HepG2 (cell line): ENCODE results near the gene TBC1D12. TPM values are rescaled to one million over a fixed set of nuclear protein-coding genes. Genes with fewer than 3 reads are reported as not detected.

Experiments
- CERS6 ChIP-seq: sonication (generic); formaldehyde crosslinking; IDR thresholded peaks from 2 replicates; pipeline ENCODE4 v1.5.0; 2020; ENCODE audit warnings: missing genetic modification reagents
- DDIT3 ChIP-seq: sonication (generic); formaldehyde crosslinking; IDR thresholded peaks from 2 replicates; pipeline ENCODE4 v1.4.0; 2020; ENCODE audit warnings: mild to moderate bottlenecking, missing genetic modification reagents
- FOXP1 ChIP-seq, 2 experiments: fragments of 450-650 bp in 1 of 2; IDR thresholded peaks; 2 replicates each; pipeline ENCODE4 v1.6.1; 2017 to 2018; ENCODE audit warnings: antibody characterized with exemption in 1 of 2
- GABPA ChIP-seq, 2 experiments: IDR thresholded peaks; 2 replicates each; pipeline ENCODE4 v1.6.1; 2011 to 2016; ENCODE audit warnings: low read depth in 2 of 2, low read length in 1 of 2, missing biosample characterization in 1 of 2, missing genetic modification characterization in 1 of 2
- GATAD1 ChIP-seq: IDR thresholded peaks from 2 replicates; pipeline ENCODE4 v1.6.1; 2016; ENCODE audit warnings: missing genetic modification reagents, missing compliant biosample characterization
- HDAC1 ChIP-seq: sonication (generic); formaldehyde crosslinking; IDR thresholded peaks from 2 replicates; pipeline ENCODE4 v1.5.1; 2020; ENCODE audit warnings: mild to moderate bottlenecking, missing genetic modification reagents
- HOXA9 ChIP-seq: sonication (generic); formaldehyde crosslinking; IDR thresholded peaks from 2 replicates; pipeline ENCODE4 v1.8.1; 2022; ENCODE audit warnings: missing genetic modification reagents, mild to moderate bottlenecking, moderate library complexity, borderline replicate concordance
- KDM1A ChIP-seq: IDR thresholded peaks from 2 replicates; pipeline ENCODE4 v1.6.1; 2016; ENCODE audit warnings: missing compliant biosample characterization
- MAX ChIP-seq: IDR thresholded peaks from 2 replicates; pipeline ENCODE4 v1.6.1; 2012; ENCODE audit warnings: inconsistent platforms
- NFIB ChIP-seq: sonication (generic); formaldehyde crosslinking; IDR thresholded peaks from 2 replicates; pipeline ENCODE4 v1.9.0; 2021; ENCODE audit warnings: missing genetic modification reagents, mild to moderate bottlenecking, borderline replicate concordance
- NONO ChIP-seq, 2 experiments: fragments of 450-650 bp in 1 of 2; sonication (generic) in 1 of 2; formaldehyde crosslinking in 1 of 2; IDR thresholded peaks in 1 of 2; conservative IDR thresholded peaks in 1 of 2; 2 replicates each; pipeline versions ENCODE4 v1.6.1 to v1.8.0; 2017 to 2022; ENCODE audit warnings: mild to moderate bottlenecking in 1 of 2, missing genetic modification reagents in 1 of 2, moderate library complexity in 1 of 2
- PLSCR1 ChIP-seq: sonication (generic); formaldehyde crosslinking; IDR thresholded peaks from 2 replicates; pipeline ENCODE4 v1.5.0; 2020; ENCODE audit warnings: missing genetic modification reagents, mild to moderate bottlenecking, borderline replicate concordance
- SMAD1 ChIP-seq: sonication (generic); formaldehyde crosslinking; IDR thresholded peaks from 2 replicates; pipeline ENCODE4 v1.4.0; 2020; ENCODE audit warnings: missing genetic modification reagents, low read depth, mild to moderate bottlenecking, borderline replicate concordance
- TP53 ChIP-seq: sonication (generic); formaldehyde crosslinking; conservative IDR thresholded peaks from 2 replicates; pipeline ENCODE4 v1.4.0; 2020; ENCODE audit warnings: missing genetic modification reagents
- U2AF2 ChIP-seq: fragments of 200-400 bp; formaldehyde crosslinking; IDR thresholded peaks from 2 replicates; pipeline ENCODE4 v1.6.1; 2017; ENCODE audit warnings: low read depth, mild to moderate bottlenecking, low read length
- ZNF337 ChIP-seq: sonication (generic); formaldehyde crosslinking; IDR thresholded peaks from 2 replicates; pipeline ENCODE4 v1.5.1; 2020; ENCODE audit warnings: missing genetic modification reagents, low read depth, mild to moderate bottlenecking, borderline replicate concordance
- ZNF740 ChIP-seq: sonication (generic); formaldehyde crosslinking; IDR thresholded peaks from 2 replicates; pipeline ENCODE4 v1.4.0; 2020; ENCODE audit warnings: missing genetic modification reagents
- ZNF780A ChIP-seq: sonication (generic); formaldehyde crosslinking; IDR thresholded peaks from 2 replicates; pipeline ENCODE4 v1.8.0; 2022; ENCODE audit warnings: mild to moderate bottlenecking, missing genetic modification reagents, moderate library complexity
- polyA plus RNA-seq, 8 experiments: library from polyadenylated mRNA; depleted of rRNA in 3 of 8; stranded (reverse) in 7 of 8; unstranded in 1 of 8; fragments of >200 nt; fragmentation: Illumina TruSeq in 4 of 8; extraction: Trizol in 4 of 8; gene quantifications; 2 replicates each; pipeline versions ENCODE4 v1.2.1 to v1.2.3, GENCODE V29; 2011 to 2016; ENCODE audit warnings: low read depth in 4 of 8, missing spikeins in 1 of 8, mixed read lengths in 1 of 8; ENCODE audit not compliant: insufficient read depth in 1 of 8
- total RNA-seq, 5 experiments: library from RNA; depleted of rRNA; stranded (reverse); fragments of >200 nt; fragmentation: Illumina TruSeq; extraction: Trizol; gene quantifications; 2 replicates each; pipeline ENCODE4 v1.2.3, GENCODE V29; 2016; ENCODE audit warnings: low read depth in 1 of 5
- TF ChIP-seq, protein P1 (sequence below): sonication (generic); formaldehyde crosslinking; IDR thresholded peaks from 2 replicates; pipeline ENCODE4 v1.4.0; 2020; ENCODE audit warnings: missing genetic modification reagents
- TF ChIP-seq, protein P2 (sequence below): sonication (generic); formaldehyde crosslinking; IDR thresholded peaks from 2 replicates; pipeline ENCODE4 v1.4.0; 2020; ENCODE audit warnings: missing genetic modification reagents, borderline replicate concordance

The TBC1D12 gene
- total and polyA plus RNA-seq, 2 of the 13 experiments (the other 11 are each of a cell fraction or from before 2014, with no cell fraction given): 5.7 to 6.2 TPM

DNA sequence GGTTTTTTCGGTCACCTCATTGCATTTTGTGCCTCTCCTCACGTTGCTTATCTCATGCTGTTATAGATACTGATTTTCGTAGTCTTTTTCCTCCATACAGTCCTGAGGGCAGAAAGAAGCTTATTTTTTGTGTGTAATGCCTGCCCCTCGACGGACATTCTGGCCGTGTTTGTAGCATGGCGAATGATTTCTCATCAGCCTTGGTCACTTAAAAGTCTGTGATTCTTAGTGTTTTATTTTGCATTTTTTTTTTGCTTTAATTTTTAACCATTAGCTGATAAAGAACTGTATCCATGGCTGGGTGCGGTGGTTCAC is 39.1 kb upstream of the TBC1D12 start (continued):
- TF ChIP-seq HOXA9 (CRISPR knock-in tag) (0 out of 2 replicates have a peak, but pooled peaks have one; percentile 1), GABPA (IDR thresholded peaks at IDR 0.05; ENCODE audit: low read depth, low read length) (no peak), GABPA (CRISPR knock-in tag; IDR thresholded peaks at IDR 0.05; ENCODE audit: low read depth) (no peak), U2AF2 (no peak), GATAD1 (no peak), DDIT3 (no peak), MAX (no peak), NONO (IDR thresholded peaks at IDR 0.05) (no peak), NONO (CRISPR knock-in tag; conservative IDR thresholded peaks at IDR 0.05) (no peak), SMAD1 (CRISPR knock-in tag) (no peak), CERS6 (CRISPR knock-in tag) (no peak), ZNF337 (CRISPR knock-in tag) (no peak), PLSCR1 (CRISPR knock-in tag) (no peak), KDM1A (CRISPR knock-in tag) (no peak), NFIB (CRISPR knock-in tag) (no peak), HDAC1 (CRISPR knock-in tag) (no peak), ZNF780A (peak; percentile 9; the same call in 1 of the 2 replicates), TP53 (CRISPR knock-in tag) (no peak), FOXP1 (IDR thresholded peaks at IDR 0.05) (no peak), FOXP1 (CRISPR knock-in tag; IDR thresholded peaks at IDR 0.05) (no peak), ZNF740 (CRISPR knock-in tag) (no peak)
- TF ChIP-seq, protein P1, sequence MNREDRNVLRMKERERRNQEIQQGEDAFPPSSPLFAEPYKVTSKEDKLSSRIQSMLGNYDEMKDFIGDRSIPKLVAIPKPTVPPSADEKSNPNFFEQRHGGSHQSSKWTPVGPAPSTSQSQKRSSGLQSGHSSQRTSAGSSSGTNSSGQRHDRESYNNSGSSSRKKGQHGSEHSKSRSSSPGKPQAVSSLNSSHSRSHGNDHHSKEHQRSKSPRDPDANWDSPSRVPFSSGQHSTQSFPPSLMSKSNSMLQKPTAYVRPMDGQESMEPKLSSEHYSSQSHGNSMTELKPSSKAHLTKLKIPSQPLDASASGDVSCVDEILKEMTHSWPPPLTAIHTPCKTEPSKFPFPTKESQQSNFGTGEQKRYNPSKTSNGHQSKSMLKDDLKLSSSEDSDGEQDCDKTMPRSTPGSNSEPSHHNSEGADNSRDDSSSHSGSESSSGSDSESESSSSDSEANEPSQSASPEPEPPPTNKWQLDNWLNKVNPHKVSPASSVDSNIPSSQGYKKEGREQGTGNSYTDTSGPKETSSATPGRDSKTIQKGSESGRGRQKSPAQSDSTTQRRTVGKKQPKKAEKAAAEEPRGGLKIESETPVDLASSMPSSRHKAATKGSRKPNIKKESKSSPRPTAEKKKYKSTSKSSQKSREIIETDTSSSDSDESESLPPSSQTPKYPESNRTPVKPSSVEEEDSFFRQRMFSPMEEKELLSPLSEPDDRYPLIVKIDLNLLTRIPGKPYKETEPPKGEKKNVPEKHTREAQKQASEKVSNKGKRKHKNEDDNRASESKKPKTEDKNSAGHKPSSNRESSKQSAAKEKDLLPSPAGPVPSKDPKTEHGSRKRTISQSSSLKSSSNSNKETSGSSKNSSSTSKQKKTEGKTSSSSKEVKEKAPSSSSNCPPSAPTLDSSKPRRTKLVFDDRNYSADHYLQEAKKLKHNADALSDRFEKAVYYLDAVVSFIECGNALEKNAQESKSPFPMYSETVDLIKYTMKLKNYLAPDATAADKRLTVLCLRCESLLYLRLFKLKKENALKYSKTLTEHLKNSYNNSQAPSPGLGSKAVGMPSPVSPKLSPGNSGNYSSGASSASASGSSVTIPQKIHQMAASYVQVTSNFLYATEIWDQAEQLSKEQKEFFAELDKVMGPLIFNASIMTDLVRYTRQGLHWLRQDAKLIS: no peak
- TF ChIP-seq, protein P2, sequence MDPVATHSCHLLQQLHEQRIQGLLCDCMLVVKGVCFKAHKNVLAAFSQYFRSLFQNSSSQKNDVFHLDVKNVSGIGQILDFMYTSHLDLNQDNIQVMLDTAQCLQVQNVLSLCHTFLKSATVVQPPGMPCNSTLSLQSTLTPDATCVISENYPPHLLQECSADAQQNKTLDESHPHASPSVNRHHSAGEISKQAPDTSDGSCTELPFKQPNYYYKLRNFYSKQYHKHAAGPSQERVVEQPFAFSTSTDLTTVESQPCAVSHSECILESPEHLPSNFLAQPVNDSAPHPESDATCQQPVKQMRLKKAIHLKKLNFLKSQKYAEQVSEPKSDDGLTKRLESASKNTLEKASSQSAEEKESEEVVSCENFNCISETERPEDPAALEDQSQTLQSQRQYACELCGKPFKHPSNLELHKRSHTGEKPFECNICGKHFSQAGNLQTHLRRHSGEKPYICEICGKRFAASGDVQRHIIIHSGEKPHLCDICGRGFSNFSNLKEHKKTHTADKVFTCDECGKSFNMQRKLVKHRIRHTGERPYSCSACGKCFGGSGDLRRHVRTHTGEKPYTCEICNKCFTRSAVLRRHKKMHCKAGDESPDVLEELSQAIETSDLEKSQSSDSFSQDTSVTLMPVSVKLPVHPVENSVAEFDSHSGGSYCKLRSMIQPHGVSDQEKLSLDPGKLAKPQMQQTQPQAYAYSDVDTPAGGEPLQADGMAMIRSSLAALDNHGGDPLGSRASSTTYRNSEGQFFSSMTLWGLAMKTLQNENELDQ: no peak
